Measurements from ENCODE around the gene ADH1A. TPM values are rescaled to one million over a fixed set of nuclear protein-coding genes. Genes with fewer than 3 reads are reported as not detected.

Gene ADH1A
- total RNA-seq, 1 experiment from 2014 or later: not detected

GRCh38 chr4:99275050-99275449, 15.7 kb downstream of the ADH1A start:
- Histone ChIP-seq H3K4me1 (ENCODE audit: insufficient read depth, low read length) (no peaks in the 10 kb centered on the region), H3K9ac (ENCODE audit: low read length) (no peak overlapping the region), H3K36me3 (ENCODE audit: low read depth, low read length) (no peaks in the 10 kb centered on the region), H3K27me3 (ENCODE audit: low read length) (peaks cover 12% of the 10 kb centered on the region; the same call in 1 of the 2 replicates), H3K4me2 (ENCODE audit: low read length) (no peak overlapping the region), H4K20me1 (ENCODE audit: low read length) (no peaks in the 10 kb centered on the region), H3F3A (ENCODE audit: low read length, unreplicated experiment) (no peaks in the 10 kb centered on the region), H3K79me2 (ENCODE audit: low read length) (no peaks in the 10 kb centered on the region), H3K9me2 (replicated peaks; ENCODE audit: low read length) (no peaks in the 10 kb centered on the region), H3K9me3 (ENCODE audit: low read length) (no peaks in the 10 kb centered on the region), H3K27ac (ENCODE audit: low read length) (no peak overlapping the region), H2AFZ (ENCODE audit: low read length) (no peak overlapping the region), H3K4me3 (ENCODE audit: low read length) (no peak overlapping the region)
- no TSS peak for BruUV-seq (replicated peaks)
- no peak for TF ChIP-seq EZH2phosphoT487 (IDR thresholded peaks at IDR 0.05; ENCODE audit: borderline replicate concordance, low read length)
- TF ChIP-seq, protein P1, sequence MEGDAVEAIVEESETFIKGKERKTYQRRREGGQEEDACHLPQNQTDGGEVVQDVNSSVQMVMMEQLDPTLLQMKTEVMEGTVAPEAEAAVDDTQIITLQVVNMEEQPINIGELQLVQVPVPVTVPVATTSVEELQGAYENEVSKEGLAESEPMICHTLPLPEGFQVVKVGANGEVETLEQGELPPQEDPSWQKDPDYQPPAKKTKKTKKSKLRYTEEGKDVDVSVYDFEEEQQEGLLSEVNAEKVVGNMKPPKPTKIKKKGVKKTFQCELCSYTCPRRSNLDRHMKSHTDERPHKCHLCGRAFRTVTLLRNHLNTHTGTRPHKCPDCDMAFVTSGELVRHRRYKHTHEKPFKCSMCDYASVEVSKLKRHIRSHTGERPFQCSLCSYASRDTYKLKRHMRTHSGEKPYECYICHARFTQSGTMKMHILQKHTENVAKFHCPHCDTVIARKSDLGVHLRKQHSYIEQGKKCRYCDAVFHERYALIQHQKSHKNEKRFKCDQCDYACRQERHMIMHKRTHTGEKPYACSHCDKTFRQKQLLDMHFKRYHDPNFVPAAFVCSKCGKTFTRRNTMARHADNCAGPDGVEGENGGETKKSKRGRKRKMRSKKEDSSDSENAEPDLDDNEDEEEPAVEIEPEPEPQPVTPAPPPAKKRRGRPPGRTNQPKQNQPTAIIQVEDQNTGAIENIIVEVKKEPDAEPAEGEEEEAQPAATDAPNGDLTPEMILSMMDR (conservative IDR thresholded peaks at IDR 0.05; ENCODE audit: low read depth, low read length): no peak
- TF ChIP-seq EZH2 (IDR thresholded peaks at IDR 0.05; ENCODE audit: low read length, unreplicated experiment): no peak
- ATAC-seq (no peak), DNase-seq (no peak)
- CTCF ChIA-PET: no interaction called here
- POLR2A ChIA-PET (ENCODE audit: unreplicated experiment): no interaction called here
- intact Hi-C loops (cut with micrococcal nuclease): no loop called here

DNA sequence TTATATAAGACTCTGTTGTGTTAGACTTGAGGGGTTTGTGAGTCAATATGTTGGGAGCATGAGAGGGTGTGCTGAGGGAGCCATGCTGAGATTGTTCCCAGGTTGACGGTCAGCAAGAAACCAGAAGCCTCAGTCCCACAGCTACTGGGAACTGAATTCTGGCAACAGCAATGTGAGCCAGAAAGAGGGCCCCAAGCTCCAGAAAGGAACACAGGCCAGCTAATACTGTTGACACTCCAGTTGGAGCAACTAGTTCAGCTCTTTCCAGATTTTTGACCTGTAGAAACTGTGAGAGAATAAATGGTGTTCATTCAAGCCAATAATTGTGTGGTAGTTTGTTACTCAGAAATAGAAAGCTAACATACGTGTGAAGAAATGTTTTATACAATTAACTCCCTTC, 17.1 kb downstream of the ADH1A start:
- no peak overlapping the region for H2AFZ ChIP-seq (ENCODE audit: low read length)
- DNase-seq (no peak), ATAC-seq (no peak)
- TF ChIP-seq, protein P1 (conservative IDR thresholded peaks at IDR 0.05; ENCODE audit: low read depth, low read length): no peak
- no peak for TF ChIP-seq EZH2 (IDR thresholded peaks at IDR 0.05; ENCODE audit: low read length, unreplicated experiment)
- TF ChIP-seq EZH2phosphoT487 (IDR thresholded peaks at IDR 0.05; ENCODE audit: borderline replicate concordance, low read length): no peak
- H3K4me1 ChIP-seq (ENCODE audit: insufficient read depth, low read length): no peaks in the 10 kb centered on the region
- H3K9me3 ChIP-seq (ENCODE audit: low read length): no peaks in the 10 kb centered on the region
- BruUV-seq (replicated peaks): no TSS peak
- no peak overlapping the region for H3K4me3 ChIP-seq (ENCODE audit: low read length)
- POLR2A ChIA-PET (ENCODE audit: unreplicated experiment): no interaction called here
- H3F3A ChIP-seq (ENCODE audit: low read length, unreplicated experiment): no peaks in the 10 kb centered on the region
- CTCF ChIA-PET: no interaction called here
- no peak overlapping the region for H3K27ac ChIP-seq (ENCODE audit: low read length)
- no peak overlapping the region for H3K4me2 ChIP-seq (ENCODE audit: low read length)
- H3K36me3 ChIP-seq (ENCODE audit: low read depth, low read length): no peaks in the 10 kb centered on the region
- intact Hi-C loops (cut with micrococcal nuclease): no loop called here
- no peaks in the 10 kb centered on the region for H3K79me2 ChIP-seq (ENCODE audit: low read length)
- H3K9ac ChIP-seq (ENCODE audit: low read length): no peak overlapping the region
- H3K27me3 ChIP-seq (ENCODE audit: low read length): peaks cover 7% of the 10 kb centered on the region; the same call in 1 of the 2 replicates
- no peaks in the 10 kb centered on the region for H4K20me1 ChIP-seq (ENCODE audit: low read length)
- H3K9me2 ChIP-seq (replicated peaks; ENCODE audit: low read length): no peaks in the 10 kb centered on the region

GRCh38 chr4:99264927-99265326, 25.9 kb downstream of the ADH1A start:
- Histone ChIP-seq H2AFZ (ENCODE audit: low read length) (no peak overlapping the region), H3F3A (ENCODE audit: low read length, unreplicated experiment) (no peaks in the 10 kb centered on the region), H3K4me3 (ENCODE audit: low read length) (no peak overlapping the region), H3K79me2 (ENCODE audit: low read length) (no peaks in the 10 kb centered on the region), H3K9ac (ENCODE audit: low read length) (no peak overlapping the region), H3K36me3 (ENCODE audit: low read depth, low read length) (no peaks in the 10 kb centered on the region), H4K20me1 (ENCODE audit: low read length) (no peaks in the 10 kb centered on the region), H3K4me2 (ENCODE audit: low read length) (no peak overlapping the region), H3K27ac (ENCODE audit: low read length) (no peak overlapping the region), H3K9me3 (ENCODE audit: low read length) (no peaks in the 10 kb centered on the region), H3K4me1 (ENCODE audit: insufficient read depth, low read length) (no peaks in the 10 kb centered on the region), H3K9me2 (replicated peaks; ENCODE audit: low read length) (no peaks in the 10 kb centered on the region), H3K27me3 (ENCODE audit: low read length) (no peaks in the 10 kb centered on the region)
- BruUV-seq (replicated peaks): no TSS peak
- ChIA-PET POLR2A (ENCODE audit: unreplicated experiment) (no interaction called here), CTCF (no interaction called here)
- TF ChIP-seq EZH2 (IDR thresholded peaks at IDR 0.05; ENCODE audit: low read length, unreplicated experiment): no peak
- TF ChIP-seq EZH2phosphoT487 (IDR thresholded peaks at IDR 0.05; ENCODE audit: borderline replicate concordance, low read length): no peak
- TF ChIP-seq, protein P1 (conservative IDR thresholded peaks at IDR 0.05; ENCODE audit: low read depth, low read length): no peak
- ATAC-seq (no peak), DNase-seq (no peak)
- intact Hi-C loops (cut with micrococcal nuclease): no loop called here

All from PC-3 (cell line).